ENCODE data around the gene NCAPH2. TPM values are rescaled to one million over a fixed set of nuclear protein-coding genes. Genes with fewer than 3 reads are reported as not detected.

Gene NCAPH2
- total RNA-seq, 4 donors from 2014 or later: 34.8 to 45.0 (median 42.1) TPM

GRCh38 chr22:50465066-50465930 is 42.7 kb upstream of the NCAPH2 start:
- H3K27me3 ChIP-seq: no peaks in the 10 kb centered on the region
- TF ChIP-seq POLR2AphosphoS5 (IDR thresholded peaks at IDR 0.05): no peak
- TF ChIP-seq EP300 (IDR thresholded peaks at IDR 0.05): no peak
- TF ChIP-seq, protein P1, sequence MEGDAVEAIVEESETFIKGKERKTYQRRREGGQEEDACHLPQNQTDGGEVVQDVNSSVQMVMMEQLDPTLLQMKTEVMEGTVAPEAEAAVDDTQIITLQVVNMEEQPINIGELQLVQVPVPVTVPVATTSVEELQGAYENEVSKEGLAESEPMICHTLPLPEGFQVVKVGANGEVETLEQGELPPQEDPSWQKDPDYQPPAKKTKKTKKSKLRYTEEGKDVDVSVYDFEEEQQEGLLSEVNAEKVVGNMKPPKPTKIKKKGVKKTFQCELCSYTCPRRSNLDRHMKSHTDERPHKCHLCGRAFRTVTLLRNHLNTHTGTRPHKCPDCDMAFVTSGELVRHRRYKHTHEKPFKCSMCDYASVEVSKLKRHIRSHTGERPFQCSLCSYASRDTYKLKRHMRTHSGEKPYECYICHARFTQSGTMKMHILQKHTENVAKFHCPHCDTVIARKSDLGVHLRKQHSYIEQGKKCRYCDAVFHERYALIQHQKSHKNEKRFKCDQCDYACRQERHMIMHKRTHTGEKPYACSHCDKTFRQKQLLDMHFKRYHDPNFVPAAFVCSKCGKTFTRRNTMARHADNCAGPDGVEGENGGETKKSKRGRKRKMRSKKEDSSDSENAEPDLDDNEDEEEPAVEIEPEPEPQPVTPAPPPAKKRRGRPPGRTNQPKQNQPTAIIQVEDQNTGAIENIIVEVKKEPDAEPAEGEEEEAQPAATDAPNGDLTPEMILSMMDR (IDR thresholded peaks at IDR 0.05): no peak
- TF ChIP-seq POLR2A (IDR thresholded peaks at IDR 0.05): no peak
- 80 to 92% methylated on average over 4 to 8 of the region's 30 CpGs for WGBS, 2 donors (ENCODE audit: low coverage in 1 of 2)

GRCh38 chr22:50467341-50467740 is 40.7 kb upstream of the NCAPH2 start:
- H3K27me3 ChIP-seq: no peaks in the 10 kb centered on the region
- H3K4me3 ChIP-seq: no peak overlapping the region
- H3K36me3 ChIP-seq: peaks cover 0 to 69% of the 10 kb centered on the region in 2 donors
- H3K4me1 ChIP-seq: peaks cover 0 to 42% (median 27%) of the 10 kb centered on the region in 3 donors
- no peaks in the 10 kb centered on the region for H3K9me3 ChIP-seq
- ATAC-seq: no peak
- no peak for TF ChIP-seq EP300 (IDR thresholded peaks at IDR 0.05)
- TF ChIP-seq, protein P1 (IDR thresholded peaks at IDR 0.05): no peak
- no peak for TF ChIP-seq POLR2AphosphoS5 (IDR thresholded peaks at IDR 0.05)
- TF ChIP-seq POLR2A (IDR thresholded peaks at IDR 0.05): no peak
- no CpG with 5 or more reads among the region's 24 CpGs for WGBS, 2 donors (ENCODE audit: low coverage in 1 of 2)
- no peak overlapping the region for H3K27ac ChIP-seq

More at GRCh38 chr22:50465066-50465930, 42.7 kb upstream of the NCAPH2 start:
- no peak for ATAC-seq
- Histone ChIP-seq H3K4me3 (no peak overlapping the region), H3K4me1 (peaks cover 0 to 22% (median 9%) of the 10 kb centered on the region in 3 donors), H3K36me3 (peaks cover 0 to 81% of the 10 kb centered on the region in 2 donors), H3K9me3 (no peaks in the 10 kb centered on the region), H3K27ac (no peak overlapping the region)

DNA sequence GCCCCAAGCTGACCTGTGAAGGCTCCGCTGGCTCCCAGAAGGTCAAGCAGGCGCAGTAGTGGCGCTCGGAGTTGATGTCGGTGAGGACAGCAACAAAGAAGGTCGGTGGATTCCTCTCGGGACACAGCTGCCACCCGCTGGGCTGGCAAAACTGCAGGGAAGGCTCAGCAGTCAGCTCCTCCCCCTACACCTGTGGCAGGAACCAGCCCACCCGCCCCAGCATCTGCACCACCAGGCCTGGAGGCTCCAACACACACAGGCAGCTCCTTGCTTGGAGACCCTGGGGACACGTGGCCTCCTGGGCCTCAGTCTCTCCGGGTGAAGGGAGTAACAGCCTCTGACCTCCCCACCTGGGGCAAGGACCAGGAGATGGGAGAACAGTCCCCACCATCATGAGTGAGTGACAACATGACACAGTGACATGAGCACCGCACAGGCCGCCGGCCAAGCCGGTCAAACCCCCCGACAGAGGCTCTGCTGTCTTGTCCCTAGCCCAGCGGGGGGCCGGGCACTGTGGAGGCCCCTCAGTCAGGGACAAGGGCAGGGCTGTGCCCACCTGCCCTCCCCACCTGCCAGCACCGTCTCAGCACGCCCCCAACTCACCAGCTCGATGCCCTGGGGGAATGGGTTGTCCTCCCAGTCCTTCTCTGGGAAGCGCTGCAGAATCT is 40.1 kb upstream of the NCAPH2 start:
- TF ChIP-seq, protein P1 (IDR thresholded peaks at IDR 0.05): no peak
- TF ChIP-seq POLR2A (IDR thresholded peaks at IDR 0.05): no peak
- TF ChIP-seq EP300 (IDR thresholded peaks at IDR 0.05): no peak
- TF ChIP-seq POLR2AphosphoS5 (IDR thresholded peaks at IDR 0.05): no peak
- peaks cover 0 to 63% of the 10 kb centered on the region in 2 donors for H3K36me3 ChIP-seq
- H3K4me1 ChIP-seq: peaks cover 0 to 48% (median 33%) of the 10 kb centered on the region in 3 donors

GRCh38 chr22:50468626-50469025 is 39.4 kb upstream of the NCAPH2 start:
- 50% methylated on average over 2 of the region's 8 CpGs; no CpG with 5 or more reads in 1 of the 2 donors for WGBS, 2 donors (ENCODE audit: low coverage in 1 of 2)
- ATAC-seq: no peak
- peaks cover 0 to 56% of the 10 kb centered on the region in 2 donors for H3K36me3 ChIP-seq
- no peak overlapping the region for H3K27ac ChIP-seq
- H3K4me1 ChIP-seq: peaks cover 0 to 55% (median 40%) of the 10 kb centered on the region in 3 donors
- TF ChIP-seq EP300 (IDR thresholded peaks at IDR 0.05) (no peak), POLR2AphosphoS5 (IDR thresholded peaks at IDR 0.05) (no peak), POLR2A (IDR thresholded peaks at IDR 0.05) (no peak)
- TF ChIP-seq, protein P1 (IDR thresholded peaks at IDR 0.05): no peak
- H3K9me3 ChIP-seq: no peaks in the 10 kb centered on the region
- H3K4me3 ChIP-seq: no peak overlapping the region
- H3K27me3 ChIP-seq: no peaks in the 10 kb centered on the region

More for the DNA sequence above, 40.1 kb upstream of the NCAPH2 start:
- H3K27ac ChIP-seq: no peak overlapping the region
- WGBS, 2 donors (ENCODE audit: low coverage in 1 of 2): 88% methylated on average over 5 of the region's 22 CpGs; no CpG with 5 or more reads in 1 of the 2 donors
- H3K9me3 ChIP-seq: no peaks in the 10 kb centered on the region
- ATAC-seq: no peak
- no peaks in the 10 kb centered on the region for H3K27me3 ChIP-seq
- H3K4me3 ChIP-seq: no peak overlapping the region

All from gastroesophageal sphincter (tissue), 4 donors.